Measurements from ENCODE around the gene SDK2.

Gene SDK2

DNA sequence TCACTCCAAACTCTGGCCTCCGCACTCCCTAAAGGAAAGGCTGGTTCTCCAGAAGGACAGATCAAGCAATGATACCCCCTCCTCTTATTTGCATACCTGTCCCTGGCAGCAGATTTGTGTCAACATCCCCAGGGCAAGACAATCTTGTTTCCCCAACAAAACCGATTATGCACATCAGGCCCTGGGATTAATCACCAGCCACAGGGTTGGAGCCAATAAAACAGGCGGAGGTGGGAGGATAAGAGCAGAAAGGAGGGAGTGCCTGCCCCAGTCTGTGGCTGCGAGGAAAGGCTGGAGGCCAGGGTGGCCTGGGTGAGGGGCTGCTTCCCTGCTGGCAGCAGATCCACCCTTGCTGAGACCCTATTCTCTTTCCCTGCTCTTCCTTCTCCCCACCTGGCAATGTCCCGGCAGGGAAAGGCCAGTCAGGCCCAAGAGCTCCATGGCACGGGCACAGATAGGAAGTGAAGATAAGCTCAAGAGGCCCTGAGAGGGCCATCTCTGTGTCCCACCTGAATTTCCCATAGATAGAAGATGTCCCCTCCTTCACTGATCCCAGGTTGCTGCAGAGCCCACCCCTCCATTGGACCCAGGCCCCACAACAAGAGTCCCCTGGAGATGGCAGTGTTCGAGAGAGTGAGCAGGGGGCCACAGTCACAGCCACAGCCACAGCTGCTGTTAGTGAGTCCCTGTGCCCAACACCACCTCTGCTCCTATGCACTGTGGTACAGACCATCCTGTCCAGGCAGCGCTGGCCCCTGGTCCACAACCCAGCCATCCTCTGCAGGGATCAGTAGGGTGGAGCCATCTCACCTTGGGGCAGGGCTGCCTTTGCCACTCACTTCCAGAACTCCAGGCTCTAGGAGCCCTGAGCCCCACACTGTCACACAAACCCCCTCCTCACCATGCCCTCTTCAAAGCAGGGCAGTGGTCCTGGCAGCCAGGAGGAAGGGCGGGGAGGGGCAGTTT, 137.5 kb downstream of the SDK2 start:
- no peak for DNase-seq (ENCODE audit: low read depth)

DNA sequence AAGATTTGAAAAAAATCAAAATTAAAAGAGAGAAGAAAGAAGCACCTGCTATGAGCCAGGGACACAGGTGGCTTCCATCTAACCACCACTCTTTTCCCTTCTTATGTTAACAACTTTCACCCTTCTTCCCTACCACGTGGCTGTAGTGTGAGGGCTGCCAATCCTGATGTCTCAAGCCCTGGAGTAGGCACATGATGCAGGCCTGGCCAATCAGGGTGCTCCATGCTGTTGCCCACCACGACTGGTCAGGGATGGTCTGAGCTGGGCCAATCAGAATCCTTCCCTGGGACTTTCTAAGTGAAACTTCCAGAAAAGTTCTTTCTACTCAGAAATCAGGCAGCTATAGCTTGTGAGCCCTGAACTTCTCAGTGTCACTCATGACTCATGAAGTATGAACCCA, 140.7 kb downstream of the SDK2 start:
- DNase-seq (ENCODE audit: low read depth) = no peak

DNA sequence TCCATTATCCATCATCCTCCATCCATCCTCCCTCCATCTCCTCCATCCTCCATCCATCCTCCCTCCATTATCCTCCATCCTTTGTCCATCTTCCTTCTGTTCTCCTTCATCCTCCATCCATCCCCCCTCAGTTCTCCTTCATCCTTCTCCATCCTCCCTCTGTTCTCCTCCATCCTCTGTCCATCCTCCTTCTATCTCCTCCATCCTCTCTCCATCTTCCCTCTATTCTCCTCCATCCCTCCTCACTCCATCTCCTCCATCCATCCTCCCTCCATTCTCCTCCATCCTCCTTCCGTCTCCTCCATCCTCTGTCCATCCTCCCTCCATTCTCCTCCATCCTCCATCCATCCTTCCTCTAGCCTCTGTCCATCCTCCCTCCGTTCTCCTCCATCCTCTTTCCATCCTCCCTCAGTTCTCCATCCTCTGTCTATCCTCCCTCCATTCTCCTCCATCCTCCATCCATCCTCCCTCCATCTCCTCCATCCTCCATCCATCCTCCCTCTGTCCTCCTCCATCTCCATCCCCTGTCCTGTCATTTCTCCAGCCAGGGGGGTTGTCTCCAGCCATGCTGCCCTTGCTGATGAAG, 143.7 kb downstream of the SDK2 start:
- no peak for DNase-seq (ENCODE audit: low read depth)

DNA sequence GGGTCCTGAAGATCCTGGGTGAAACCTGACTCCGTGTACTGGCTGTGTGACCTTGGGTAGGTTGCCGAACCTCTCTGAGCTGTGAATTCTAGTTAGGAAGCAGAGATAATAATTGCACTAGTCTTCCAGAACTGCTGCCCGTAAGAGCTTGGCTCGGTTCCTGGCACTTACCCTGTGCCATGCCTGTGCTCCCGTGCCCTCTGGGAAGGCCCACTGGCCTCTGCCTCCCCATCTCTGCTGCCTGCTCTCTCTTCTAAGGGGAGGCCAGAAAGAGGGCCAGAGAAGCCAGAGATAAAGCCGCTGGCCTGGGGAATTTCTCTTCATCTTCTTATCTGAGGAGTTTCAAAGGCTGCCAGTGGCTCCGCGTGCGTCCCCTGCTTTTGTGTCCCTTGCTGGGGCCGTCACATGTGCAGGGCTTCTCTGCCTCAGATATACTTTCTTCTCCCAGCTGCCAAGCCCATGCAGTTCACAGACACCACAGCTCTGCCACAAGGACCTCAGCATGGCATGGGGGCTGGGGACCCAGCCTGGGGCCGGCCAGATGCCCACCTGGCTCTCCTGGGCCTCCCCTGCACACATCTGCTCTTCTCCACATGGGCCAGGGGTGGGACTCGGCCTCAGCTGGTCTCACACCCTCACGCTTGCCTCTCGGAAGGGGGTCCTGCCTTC, 145.2 kb downstream of the SDK2 start:
- DNase-seq (ENCODE audit: low read depth) = no peak

DNA sequence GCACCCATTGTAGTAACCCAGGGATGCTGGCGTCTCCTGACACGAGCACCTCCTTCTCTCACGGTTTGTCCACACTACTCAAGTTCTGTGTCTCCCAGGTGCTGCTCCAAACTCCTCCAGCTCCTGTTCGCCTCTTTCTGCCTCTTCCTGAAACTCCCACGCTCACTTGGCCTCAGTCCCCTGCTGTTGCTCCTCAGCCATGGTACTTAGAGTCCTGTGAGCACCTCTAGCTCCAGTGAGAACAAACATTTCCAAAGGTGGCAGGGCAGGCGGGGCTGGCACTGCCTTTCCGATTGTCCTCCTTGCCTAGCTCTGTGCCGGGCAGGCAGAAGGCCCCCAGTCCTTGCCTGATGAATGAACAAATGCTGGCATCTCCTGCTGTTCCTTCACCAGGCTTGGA, 146.1 kb downstream of the SDK2 start:
- no peak for DNase-seq (ENCODE audit: low read depth)

DNA sequence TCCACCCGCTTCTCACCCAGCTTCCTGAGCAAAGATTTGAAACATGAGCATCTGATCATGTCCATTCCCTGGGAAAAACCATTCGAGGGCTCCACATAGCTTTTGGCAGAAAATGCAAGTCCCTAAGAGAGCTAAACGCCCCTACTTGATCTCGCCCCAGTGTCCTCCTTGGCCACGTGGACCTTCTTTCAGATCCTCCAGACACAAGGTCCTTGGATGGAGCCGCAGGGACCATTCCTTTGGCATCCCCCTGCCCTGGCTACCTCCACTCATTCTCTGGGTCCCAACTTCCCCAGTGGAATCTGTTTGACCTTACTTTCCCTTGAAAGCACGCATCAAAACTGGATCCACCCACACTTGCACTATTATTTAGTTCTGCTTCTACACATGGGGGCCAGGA, 146.5 kb downstream of the SDK2 start:
- DNase-seq (ENCODE audit: low read depth) = no peak

DNA sequence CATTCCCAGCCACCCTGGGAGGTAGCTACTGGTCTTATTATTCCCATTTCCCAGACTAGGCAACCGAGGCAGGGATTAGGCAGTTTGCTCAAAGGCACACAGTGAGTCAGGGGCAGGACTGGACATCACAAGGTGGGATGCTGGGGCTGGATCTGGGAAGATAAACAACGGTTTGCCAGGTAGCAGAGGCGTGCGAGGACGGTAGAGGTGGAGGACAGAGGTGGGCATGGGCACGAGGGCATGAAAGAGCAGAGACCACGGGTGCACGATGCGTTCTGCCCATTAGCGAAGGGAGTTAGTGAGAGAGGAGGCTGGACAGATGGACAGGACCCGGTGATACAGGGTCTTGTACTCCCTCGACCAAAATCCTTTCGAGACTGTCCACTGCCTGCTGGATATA, 148.0 kb downstream of the SDK2 start:
- no peak for DNase-seq (ENCODE audit: low read depth)

DNA sequence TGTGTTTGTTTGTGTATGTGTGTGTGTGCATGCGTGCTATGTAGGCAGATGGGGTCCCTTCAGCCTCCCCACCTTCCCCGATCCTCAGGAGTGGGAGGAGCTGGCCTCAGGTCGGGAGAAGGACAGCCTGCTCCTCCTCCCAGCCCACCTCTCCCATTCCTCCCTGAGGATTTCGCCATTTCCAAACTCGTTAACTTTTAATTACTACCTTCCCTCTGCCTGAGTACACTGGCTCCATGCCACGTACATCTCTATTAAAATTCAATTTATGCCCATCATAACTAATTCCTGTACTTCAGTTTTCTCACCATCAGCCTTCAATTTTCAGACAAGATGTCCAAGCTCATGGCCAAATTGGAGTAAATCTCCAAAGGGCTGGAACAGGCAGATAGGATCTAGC, 148.6 kb downstream of the SDK2 start:
- no peak for DNase-seq (ENCODE audit: low read depth)

DNA sequence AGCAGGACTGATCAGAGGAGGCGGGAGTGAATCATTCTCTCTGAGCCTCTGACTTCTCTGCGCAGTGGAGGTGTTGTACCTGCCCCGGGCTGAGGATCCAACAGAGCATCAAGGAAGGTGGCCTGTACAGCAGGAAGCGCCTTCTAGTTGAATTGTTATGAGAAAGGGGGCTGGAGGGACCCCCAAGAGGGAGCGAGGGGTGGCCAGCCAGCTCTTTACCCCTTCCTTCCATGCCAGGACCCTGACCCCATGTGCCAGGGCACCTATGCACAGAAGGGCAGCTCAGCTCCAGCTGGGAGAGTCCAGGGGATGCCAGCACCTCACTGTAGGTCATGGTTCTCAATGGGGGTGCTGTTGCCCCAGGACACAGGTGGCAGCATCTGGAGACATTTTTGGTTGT, 149.3 kb downstream of the SDK2 start:
- no peak for DNase-seq (ENCODE audit: low read depth)

DNA sequence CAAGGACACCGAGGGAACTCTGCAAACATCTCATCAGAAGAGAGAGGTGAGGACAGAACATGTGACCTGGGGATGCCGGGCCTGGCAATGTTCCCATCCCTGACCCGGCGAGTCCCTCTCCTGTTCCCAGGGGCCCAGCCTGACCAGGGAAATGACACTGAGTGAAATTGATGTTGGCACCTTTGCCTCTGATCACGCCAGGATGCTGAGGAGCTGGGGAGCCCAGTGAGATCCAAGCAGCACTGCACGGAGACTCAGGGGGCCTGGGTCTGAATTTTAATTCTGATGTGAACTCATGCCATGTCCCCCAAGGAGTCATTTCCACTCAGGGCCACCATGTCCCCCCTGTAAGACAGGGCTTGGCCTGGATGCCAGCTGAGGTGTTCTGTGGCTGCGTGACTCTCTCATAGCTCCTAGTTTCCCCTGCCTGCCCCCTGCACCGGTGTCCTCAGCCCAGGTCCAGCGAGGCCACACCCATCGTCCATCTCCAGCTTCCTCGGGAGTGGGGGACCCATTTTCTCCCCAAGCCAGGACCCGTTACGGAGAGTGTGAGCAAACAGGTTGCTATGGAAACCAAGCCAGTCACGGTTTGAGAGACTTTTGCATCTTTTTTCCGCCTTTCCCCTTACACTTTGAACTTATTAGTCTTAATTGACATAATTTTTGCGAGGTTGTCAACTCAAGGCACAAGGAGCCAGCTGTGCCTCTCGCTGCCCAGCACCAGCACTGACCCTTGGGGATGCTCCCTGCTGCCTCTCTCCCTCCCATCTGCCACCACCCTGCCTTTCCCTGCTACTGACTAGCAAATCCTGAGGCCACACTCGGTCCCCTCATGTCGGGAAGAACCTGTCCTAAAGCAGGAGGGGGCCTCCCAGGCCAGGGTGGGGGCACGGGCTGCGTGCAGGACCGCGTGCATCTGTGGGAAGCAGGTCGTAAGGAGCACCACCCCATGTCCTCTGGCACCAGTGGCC, 150.0 kb downstream of the SDK2 start:
- DNase-seq (ENCODE audit: low read depth) = no peak

DNA sequence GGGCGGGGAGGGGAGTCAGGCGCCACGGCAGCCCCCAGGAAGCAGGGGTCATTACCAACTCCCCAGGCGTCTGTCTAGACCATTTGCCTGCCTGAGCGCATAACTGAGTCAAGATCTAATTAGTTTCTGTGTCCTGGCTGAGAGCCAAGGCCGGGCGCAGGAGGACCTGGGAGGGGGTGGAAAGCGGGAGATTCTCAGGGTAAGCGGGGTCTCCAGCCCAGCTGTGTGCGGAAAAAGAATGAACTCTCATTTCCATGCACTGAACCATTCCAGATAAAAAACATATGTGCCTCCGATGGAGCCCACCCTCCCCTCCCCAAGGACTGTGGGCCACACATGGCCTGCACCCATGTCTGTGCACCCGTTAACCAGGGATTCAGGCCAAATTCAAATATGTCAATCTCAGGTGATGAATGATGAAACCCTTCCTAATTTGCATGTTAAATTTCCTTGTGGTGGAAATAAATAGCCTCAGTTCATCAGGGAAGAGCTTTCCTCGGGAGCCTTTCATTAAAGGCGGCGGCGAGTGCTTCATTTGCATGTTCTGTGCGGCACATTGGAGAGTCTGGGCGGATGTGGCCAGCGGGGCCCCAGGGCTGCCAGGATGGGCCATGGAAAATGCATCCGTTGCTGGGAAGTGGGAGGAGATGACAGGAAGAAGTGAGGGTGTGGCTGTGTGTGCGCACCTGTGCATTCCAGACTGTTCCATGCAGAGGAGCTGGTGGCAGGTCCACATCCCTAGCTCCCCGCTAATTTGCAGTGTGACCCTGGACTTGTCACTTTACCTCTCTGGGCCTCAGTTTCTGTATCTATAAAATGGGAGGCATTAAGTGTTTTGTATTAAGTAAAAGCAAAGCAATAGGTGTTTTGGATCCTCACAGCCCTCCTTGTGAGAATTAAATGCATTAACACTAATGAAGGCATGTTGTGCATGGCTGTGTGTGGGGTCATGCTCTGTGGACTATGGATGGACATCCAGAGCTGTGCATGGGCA, 151.1 kb downstream of the SDK2 start:
- no peak for DNase-seq (ENCODE audit: low read depth)

DNA sequence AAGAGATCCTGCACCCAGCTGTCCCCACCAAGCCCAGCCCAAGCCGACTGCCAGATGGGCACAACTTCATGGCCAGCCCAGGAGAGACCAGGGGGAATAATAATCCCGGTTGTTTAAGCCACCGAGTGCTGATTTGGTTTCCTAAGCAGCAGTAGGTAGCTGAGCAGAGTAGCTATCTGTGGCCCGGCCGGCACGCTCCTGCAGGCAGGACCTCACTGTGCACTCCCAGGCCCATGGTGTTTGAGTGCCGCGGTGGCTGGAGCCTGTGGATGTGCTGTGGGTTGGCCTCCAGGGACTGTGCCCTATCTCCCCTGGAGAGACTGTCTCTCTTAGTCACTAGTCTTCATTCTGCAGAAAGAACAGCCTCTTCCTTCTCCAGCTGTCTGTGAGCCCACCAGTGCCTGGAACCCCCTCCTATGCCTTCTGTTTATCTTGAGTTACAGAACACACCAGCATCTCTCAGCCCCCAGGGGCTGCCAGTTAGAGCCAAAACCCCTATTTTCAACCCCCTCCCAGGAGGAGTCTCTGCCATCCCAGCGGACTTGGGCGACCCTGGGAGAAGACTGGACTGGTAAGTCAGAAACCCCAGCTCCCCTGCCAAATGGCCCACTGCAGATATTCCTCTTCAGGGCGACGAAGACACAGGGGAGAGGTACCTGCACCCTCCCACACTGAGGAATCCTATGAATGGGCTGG, 152.0 kb downstream of the SDK2 start:
- no peak for DNase-seq (ENCODE audit: low read depth)

DNA sequence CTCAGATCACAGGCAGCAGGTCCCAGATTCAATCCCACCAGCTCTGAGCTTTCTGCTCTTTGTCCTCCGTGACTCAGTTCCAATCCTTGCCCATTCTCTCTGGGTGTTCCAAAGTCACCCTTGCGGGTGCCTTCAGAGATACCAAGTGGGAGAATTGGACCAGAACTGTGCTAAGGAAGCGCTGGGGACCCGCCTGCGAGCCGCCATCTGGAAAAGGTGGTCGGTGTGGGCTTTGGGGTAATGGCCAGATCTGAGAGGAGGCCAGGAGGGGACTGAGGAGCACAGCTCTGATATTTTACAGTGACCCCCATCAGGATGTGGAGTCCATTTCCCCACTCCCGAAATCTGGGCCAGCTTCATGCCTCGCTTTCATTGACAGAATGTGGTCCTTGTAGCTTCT, 152.6 kb downstream of the SDK2 start:
- no peak for DNase-seq (ENCODE audit: low read depth)

DNA sequence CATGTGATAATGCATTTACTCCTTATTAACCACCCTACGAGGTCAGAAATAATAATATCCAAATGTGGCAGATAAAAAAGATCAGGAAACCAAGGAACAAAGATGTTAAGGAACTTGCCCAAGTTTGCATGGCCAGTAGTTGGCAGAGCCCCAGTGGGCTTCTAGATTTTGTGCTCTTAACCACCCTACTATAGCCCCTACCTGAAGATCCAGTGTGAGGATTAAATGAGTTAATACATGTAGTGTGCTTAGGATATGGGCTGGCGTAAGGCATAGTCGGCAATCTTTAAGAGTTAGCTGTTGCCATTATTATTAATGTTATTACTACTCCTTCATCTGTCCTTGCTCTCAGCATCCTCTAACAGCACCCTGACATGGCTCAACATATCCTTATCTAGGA, 153.4 kb downstream of the SDK2 start:
- no peak for DNase-seq (ENCODE audit: low read depth)

DNA sequence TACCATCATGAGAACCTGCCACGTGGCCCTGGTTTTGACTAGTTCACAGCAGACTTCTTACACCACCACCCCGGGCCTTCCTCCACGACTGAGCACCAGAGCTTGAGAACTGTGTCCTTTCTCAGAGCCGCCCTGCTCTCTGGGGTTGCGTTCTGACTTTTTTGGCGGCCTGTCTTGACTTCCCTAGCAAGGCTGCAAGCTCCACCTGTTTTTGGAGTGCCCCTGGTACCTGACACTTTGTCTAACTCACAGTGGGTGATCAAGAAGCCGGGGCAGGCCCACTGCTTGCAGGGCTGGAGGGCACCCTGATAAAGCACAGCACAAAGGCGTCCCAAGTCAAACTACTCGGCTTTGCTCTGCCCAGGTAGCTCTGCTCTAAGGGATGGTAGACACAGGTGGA, 154.3 kb downstream of the SDK2 start:
- DNase-seq (ENCODE audit: low read depth) = no peak

DNA sequence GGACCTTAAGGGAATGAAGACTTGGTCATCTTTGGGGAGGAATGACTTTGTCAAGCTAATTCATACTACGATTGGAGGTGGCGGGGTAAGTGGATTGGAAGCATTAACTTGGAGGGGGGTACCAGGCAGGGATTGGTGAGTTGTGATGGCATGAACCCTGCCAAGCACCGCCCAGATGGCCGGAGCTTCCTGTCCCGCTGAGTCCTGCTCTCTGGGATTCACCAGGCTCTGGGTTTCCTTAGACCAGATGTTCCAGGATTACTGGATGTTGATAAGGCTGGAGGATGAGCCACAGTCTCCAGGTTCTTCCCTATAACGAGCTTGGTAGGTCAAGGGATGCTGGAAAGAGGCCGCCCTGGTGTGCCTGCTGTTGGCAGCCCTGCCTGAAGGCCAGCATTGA, 154.9 kb downstream of the SDK2 start:
- DNase-seq (ENCODE audit: low read depth) = no peak

DNA sequence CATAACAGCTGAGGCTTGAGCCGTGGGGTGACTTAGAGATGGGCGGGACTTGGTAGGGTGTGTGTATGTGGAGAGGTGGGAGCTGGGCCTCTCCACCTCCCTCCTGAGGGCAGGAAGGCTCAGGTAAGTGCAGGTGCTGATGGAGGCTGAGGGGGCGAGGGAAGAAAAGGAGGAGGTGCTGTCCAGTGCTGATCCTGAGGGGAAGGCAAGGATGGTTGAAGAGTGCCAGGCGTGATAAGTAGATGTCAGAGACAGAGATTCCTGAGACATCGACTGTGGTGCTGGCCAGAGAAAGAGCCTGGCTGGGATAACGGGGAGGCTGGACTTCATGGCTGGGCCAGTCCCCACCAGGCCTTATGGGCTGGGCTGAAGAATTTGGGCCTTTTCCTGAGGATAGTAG, 159.1 kb downstream of the SDK2 start:
- DNase-seq (ENCODE audit: low read depth) = no peak

DNA sequence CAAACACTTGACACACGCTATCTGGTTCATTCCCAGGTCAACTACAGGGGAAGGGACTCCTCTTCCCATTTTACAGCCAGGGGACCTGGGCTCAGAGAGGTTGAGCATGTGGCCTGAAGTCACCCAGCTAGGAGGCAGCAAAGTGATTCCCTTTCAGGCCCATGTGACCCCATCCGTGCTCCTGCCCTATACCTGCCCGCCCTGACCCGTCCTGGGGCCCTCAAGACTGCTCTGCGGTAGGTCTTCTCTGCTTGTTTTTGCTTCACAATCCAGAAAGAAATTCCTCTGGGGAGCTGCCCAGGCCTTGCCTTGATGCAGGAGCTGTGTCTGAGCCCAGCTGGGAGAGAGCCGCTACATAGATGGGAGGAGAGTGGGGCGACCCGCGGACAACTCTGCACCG, 161.4 kb downstream of the SDK2 start:
- DNase-seq (ENCODE audit: low read depth) = no peak

DNA sequence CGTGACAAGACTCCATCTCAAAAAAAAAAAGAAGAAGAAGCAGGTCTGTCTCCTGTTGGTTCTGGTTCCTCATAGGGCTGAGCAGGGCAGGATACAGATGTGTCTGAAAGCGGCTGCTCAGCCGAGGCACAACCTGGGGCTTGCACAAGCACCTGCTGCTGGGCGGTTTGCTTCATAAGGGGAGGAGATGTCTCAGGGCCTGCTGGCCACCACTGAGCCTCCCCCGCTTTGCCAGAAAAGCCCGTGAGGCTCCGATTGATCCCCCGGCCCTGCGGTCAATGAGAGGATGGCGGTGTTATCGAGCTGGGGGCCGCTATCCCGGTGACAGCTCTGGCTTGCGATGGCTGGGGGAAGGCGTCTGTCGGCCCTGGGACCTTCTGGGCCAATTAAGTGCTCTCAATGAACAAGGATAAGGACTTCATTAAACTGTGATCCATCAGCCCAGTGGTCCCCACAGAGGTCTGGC, 162.0 kb downstream of the SDK2 start:
- no peak for DNase-seq (ENCODE audit: low read depth)

DNA sequence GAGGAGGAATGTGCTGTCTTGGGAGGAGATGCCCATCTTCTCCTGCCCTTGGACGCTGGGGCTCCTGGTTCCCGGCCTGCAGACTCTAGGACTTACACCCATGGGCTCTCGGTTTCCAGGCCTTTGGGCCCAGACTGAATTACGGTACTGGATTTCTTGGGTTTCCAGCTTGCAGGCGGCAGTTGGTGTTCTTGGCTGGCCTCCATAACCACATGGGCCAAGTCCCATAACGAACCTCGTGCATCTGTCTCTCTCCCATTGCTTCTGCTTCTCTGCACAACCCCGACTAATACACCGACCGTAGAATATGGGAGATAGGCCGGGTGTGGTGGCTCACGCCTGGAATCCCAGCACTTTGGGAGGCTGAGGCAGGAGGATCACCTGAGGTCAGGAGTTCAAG, 162.6 kb downstream of the SDK2 start:
- no peak for DNase-seq (ENCODE audit: low read depth)
